CD1c-positive myeloid dendritic cell (primary cell): ENCODE results near the gene RNU1-3.
"Not testable (repeated sequence)": the region's sequence is repeated elsewhere in the genome, so short reads cannot be mapped to it uniquely, and the experiment has no call there.

Experiments
- DNase-seq: peaks from one replicate; pipeline ENCODE4 v3.0.0-alpha.2; 2016; ENCODE audit errors: extremely low spot score

Gene RNU1-3

DNA sequence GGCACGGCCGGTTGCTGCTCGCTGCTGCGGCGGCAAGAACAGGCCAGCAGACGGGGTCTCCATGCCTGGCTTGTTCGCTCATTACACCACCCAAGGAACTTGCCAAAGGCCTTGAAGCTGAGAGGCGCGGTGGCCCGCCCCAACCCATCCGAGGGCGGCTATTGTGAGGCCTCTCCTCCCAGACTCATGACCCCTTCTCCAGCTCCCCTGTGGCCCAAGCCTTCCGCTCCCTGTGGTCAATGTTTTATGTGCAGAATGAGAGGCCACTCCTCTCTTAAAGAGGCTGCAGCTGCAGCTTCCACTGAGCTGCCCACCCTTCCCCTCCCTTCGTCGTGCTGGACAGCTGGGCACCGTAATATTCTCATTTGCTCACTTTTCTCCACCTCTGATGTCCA, 27.6 kb upstream of the RNU1-3 start:
- not testable (repeated sequence) for DNase-seq

DNA sequence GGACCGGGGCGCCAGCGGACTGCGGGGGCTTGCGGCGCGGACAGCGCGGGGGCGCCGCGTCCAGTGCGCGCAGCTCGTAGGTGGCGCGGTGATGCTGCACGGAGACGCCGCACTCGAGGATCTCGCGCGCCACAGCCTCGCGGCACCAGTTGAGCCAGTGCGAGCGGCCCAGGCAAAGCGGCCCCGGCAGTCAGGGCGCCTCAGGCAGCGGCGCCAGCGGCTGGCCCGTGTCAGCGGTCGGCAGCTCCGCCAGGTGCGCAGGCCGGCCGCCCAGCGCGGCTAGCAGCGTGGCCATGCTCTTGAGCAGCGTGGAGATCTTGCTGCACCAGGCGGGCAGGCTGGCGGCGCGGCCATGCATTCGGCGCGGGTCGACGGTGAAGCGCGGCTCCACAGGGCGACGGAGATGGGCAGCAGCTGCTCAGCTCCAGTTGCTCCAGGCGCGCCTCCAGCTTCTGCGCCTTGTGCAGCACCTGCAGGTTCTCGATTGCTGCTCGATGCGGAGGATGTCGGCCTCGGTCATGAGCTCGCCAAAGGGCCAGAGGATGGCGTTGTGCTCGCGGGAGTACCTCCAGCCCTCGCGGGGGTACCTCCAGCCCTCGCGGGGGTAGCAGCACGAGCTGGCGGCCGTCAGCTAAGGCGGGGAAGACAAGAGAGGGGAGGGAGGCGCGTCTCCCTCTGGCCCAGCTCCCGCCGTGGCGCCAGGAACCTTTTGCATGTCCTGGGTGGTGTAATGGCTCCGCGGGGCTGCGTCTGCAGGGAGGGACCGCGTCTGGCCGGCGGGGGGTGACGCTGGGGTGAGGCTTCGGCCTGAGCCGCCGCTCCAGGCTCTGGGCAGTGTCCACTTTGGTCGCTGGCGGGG, 26.9 kb upstream of the RNU1-3 start:
- not testable (repeated sequence) for DNase-seq

DNA sequence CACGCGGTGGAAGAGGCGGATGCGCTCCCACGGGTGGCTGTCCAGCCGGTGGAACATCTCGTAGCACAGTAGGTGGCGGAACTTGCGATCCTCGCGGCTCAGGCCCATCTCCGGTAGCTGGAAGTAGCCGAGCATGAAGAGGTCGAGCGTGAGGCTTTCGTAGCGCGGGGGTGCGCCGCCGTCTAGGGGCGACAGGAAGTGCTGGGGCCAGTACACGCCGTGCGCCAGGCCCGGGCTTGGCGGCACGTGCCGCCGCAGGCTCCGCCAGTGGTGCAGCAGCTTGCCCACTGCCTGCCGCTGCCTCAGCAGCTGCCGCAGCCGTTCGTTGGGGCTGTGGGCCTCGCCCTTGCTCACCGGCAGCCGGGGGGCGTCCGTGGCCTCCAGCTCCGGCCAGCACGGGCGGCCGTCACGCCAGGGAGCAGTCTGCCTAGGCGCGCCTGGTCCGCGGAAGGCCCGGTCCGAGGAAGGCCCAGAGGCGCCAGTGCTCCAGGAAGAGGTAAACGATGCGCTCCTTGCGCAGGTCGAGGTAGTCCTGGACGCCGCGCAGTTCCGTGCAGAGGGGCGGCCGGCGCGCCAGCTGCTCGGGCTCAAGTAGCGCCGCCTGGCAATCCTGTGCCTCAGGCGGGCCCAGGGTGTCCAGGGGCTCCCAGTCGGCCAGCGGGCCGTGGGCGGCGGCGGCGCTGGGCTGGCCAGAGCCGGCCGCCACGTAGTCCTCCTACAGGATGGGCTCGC, 26.1 kb upstream of the RNU1-3 start:
- DNase-seq: not testable (repeated sequence)

DNA sequence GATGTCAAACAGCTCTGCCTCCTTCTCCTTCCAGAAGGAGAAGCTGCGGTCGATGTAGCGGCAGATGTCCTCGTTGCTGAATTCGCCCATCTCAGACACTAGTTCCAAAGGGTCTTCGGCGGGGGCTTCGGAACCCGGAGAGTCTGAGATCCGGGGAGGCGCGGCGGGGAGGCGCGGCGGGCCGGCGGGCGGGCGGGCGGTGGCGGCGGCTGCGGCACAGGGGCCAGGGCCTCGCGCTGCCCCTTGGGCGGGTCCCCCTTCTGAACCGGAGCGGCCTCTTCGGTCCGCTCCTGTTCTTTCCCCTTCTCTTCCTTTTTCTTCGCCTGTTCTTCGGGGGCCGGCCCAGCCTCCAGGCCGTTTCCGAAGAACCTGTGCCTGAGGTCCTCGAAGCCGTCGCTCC, 25.5 kb upstream of the RNU1-3 start:
- DNase-seq: not testable (repeated sequence)

DNA sequence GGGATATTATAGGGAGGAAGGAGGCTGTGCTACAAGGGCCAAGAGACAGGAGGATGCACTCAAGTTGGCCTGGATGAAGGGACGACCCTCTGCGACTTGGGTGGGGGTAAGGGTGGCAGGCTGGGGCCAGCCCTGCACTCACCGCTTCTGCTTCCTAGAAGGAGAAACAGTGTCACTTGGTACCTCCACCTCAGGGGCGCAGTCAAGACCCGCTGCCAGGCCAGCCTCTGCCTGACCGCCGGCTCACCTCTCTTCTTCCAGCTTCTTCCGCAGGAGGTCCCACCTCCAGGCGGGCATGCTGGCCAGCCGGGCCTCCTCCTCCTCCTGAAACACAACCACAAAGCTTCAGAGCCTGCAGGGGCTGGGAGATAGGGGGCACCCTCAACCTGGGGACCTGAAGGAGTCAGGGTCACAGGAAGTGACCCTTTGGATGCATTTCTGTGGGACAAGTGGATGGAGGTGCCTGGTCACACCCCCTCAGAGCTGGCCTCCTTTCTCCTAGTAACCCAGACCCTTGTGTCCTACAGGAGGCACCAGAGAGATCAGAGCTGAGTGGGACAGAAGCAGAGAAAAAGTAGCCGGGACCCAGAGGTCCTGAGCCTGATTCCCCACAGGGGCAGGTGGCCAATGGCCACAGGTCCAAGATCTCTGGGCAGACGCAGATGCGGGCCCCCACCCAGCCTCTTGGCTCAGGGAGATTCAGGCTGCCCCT, 24.4 kb upstream of the RNU1-3 start:
- not testable (repeated sequence) for DNase-seq

DNA sequence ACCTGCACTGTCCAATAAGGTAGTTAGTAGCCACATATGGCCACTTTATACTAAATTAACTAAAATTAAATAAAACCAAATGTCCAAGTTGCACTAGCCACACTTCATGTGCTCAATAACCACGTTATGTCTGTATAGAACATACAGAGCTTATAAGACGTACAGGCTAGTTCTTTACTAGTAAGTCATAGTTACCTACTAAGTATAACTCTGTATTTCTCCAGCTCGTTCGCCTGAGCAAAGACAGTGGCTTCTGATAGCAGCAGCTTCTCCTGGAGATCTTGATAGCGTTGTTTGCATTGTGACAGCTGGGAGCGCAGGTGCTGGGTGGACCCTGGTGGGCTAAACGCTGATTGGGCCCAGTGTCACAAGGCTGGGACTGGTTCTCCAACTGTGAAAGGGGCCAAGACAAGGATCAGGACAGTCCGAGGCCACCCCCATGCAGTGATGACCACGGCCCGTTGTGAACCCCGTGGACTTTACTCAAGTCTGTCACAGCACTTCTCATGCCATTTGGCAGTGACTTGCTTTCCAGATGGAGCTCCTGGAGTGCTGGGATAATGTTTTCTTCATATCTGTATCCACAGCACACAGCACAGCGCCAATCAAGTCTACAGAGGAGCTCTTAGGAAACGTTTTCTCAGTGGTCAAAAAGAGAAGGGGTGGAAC, 20.5 kb upstream of the RNU1-3 start:
- DNase-seq: not testable (repeated sequence)

DNA sequence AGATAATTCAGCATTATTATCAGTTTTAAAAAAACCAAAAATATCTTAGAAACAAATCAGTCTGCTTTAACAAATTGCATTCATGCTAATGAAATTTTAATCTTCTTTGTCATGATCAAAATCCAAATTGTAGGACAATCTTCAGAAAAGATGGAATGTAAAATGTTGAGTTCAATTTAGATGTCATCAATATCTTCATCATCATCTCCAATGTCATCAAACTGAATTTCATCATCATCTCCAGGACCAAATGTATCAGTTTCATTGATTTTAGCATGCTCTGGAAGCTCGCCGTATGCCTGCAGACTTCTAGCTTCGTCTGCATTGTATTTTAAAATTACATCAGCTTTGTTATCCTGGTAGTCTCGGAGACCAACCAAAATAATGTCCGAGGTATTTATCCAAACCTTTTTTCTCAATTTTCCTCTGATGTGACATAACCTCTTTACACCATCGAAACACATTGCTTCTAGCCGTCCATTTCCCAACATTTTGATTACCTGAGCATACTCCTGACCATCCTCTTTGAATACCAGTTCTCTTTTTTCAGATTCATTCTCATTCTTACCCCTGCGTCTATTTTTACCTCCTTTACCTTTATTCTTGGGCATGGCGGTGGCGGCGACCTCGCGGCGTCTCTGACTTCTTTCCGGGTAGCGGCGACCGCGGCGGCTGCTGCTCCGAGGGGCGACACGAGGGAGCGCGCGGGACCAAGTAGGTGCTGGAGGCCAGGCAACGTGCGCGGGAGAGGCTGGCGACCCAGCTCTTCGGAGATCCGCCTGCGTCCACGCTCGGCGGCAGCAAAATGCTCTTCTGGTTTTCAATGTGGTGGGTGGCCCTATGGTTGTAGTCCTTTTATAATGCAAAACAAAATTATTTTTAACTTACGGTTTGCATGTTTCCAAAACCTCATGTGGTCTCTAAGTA, 19.0 kb upstream of the RNU1-3 start:
- not testable (repeated sequence) for DNase-seq

DNA sequence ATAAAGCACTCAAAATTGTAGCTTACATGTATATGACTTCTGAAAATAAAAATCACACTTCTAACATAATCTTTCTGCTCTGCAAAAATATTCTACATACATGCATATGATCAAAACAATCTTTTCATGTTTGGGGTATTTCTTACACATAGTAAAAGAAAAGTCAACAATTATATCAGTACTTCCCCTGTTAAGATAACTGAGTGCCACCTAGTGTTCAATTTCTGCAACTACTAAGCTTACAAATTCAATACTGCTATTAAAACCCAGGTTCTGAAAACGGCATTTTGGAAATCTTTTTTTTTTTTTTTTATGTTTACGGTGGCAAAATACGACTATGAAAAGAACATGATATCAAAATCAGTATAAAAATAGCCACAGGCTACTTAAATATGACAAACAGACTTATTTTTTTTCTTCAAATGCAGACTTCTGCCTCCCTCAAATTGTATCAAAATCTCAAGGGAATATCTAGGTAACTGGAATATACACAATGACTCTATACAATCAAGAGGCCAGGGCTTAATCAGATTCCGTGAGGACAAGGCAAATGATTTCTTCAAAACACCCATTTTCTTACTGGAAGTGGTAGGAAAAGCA, 18.1 kb upstream of the RNU1-3 start:
- not testable (repeated sequence) for DNase-seq

DNA sequence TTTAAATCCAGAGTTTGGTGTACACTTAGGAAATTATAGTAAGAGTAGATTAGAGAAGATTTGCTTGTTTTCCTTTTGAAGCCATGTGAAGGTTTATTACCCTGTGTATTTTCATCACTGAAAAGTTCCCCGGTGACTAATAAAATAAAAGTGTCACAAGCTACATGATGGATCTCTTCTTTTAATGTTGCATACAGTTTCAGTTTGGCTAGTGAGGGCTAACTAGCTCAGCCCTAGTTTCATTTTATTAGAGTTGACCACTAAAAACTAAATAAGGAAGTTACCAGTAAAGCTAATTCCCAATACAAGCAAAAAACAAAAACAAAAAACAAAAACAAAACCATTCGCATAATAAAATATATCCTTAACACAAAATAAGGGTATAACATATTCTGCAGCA, 17.4 kb upstream of the RNU1-3 start:
- DNase-seq: not testable (repeated sequence)

DNA sequence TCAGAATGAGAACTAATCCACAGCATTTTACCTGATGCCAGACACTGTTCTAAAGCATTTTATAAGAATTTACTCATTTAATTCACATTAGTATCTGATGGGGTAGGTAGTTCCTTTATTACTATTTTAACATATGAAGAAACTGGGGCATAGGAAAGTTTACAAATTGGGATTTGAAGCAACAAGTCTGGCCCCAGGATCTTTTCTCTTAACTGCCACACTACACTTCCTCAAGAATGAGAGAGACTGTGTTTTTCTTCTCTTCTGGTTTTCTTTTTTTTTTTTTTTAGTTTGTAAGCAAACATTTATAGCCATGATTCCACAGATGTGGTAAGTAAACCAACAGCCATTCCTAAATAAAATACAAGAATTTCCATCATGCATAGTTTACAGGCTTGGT, 16.1 kb upstream of the RNU1-3 start:
- DNase-seq: not testable (repeated sequence)

DNA sequence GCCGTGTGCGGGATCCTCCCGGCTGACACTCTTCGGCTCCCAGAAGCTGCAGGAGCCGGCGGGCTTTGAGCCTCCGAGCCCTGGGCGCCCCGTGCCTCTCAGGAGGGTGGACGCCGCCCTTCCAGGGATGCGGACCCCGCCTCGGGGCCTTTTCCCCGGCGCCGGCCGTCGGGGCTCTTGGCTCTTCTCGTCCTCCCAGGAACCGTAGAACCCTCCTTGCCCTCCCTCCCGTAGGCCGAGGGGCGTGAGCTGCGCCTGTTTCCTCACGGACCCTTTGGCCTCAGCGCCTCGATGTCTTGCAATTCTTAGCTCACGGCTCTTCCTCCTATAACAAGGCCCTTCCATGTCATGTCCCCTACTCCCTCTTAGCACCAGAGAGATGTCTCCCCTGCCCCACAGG, 13.6 kb upstream of the RNU1-3 start:
- DNase-seq: not testable (repeated sequence)

DNA sequence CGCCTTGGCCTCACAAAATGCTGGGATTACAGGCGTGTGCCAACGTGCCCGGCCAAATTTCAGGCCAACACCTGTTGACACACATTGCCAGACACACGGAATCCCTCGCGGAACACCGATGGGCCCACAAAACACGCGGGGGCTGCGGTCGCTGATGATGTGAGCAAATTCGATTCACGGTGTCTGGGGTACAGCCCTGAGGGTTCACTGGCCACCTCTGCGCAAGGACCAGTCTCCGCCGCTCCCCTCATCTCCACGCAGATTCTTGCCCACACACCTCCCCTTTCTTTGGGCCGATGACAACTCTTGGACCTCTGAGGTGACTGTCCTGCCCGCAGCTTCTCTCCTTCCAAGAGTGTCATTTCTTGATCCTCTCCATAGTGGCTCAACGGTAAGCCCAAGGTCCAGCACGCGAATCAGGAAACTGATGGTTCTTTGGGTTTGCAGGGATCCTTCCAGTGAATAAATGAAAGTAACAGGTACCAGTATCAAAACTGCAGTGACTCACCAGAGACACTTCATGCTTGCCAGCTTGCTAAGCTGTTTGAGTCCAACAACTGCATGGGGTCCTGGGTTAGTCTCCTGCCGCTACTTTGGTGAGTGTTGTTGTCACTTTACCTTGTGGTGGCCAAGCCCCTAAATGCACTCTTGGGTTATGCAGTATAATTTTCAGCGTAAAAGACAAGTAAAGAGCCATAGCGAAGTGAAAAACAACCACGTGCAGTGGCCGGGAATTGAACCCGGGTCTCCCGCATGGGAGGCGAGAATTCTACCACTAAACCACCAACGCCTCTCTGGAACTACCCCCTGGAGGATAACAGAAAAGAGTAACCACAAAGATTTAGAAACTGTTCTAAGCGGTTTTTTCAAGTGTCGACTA, 11.0 kb upstream of the RNU1-3 start:
- DNase-seq: peak; percentile 49

DNA sequence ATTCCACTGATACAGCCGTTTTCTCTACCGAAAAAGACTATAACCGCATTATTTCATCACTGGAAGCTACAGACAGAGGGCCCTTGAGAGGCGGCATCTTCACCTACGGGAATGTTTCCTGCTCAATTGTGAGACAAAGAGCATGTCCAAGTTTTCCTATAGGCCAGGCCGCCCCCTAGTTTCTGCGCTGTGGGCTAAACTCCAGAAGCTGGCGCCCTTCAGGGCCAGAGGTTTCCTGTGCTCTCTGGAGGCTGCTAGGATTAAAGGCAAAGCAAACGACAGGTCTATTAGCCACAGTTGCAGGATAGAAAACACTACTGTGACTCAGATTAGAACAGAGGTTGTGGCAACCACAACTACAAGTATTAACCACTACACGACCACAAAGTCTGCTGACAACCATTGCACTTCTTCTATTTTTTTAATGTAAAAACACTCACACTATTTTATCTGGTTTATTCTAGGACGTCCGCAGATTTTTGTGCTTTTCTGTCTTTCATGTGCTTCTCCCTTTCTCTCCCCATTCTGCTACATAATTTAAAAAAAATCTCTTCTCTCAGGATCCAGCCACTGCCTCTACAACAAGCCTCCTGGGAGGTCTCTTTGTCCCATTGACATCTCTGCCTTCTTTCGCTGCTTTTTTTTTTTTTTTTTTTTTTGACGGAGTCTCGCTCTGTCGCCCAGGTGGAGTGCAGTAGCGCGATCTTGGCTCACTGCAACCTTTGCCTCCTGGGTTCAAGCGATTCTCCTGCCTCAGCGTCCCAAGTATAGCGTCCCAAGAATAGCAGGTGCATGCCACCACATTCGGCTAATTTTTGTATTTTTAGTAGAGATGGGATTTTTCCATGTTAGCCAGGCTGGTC, 10.1 kb upstream of the RNU1-3 start:
- peak; percentile 24 for DNase-seq

DNA sequence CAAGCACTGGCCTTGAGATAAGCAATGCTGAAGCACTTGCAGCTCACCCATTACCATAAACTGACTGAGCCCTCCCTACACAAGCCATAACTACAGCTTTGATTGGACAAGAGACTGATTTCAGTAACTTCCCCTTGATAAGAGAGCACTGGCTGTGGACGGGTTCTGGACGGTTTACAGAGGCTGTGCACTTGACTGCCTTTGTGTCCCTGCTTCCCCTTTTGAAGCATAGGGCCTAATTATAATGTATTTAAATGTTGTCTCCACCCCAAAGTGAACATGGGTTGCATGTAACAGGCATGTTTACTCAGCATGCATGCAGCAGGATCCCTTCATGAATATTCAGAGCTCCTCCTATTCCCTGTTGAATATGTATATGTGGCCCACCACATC, 8.4 kb upstream of the RNU1-3 start:
- DNase-seq: not testable (repeated sequence)

DNA sequence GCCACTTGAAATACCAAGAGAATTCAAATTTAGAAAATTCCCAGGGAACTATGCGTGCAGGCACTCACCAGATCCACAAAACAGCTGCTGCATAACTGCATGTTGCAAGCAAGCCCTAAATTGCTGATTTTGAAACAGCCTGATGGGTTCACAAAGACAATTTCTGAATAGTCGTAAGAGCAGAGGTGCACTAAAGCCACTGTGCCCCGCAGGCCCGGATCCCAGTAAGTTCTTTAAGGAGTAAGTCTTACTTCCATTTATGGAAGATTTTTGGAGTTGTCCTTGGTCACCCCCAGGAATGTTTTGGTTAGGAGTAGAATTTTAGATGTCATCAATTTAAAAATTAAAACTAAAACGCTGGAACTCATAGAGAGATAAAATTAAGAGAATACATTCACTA, 7.2 kb upstream of the RNU1-3 start:
- DNase-seq: not testable (repeated sequence)

DNA sequence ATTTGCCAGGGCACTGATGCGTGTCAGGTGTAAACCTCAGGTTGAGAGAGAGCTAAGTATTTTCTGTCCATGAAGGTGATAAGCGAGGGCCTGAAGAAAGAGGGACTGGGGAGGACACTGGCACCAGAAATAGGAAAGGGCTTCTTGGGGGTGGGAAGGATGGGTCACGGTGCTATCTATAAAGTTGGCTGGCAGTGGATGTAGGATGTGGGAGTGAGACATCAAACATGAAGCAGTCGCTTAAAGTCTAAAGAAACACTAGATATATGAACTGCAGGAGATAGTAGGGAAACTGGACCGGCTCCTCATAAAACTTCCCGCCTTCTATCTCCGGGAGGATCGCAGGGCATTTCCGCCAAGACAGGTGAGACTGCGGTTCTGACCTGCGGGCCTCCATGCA, 912 bp downstream of the RNU1-3 start:
- DNase-seq: not testable (repeated sequence)

DNA sequence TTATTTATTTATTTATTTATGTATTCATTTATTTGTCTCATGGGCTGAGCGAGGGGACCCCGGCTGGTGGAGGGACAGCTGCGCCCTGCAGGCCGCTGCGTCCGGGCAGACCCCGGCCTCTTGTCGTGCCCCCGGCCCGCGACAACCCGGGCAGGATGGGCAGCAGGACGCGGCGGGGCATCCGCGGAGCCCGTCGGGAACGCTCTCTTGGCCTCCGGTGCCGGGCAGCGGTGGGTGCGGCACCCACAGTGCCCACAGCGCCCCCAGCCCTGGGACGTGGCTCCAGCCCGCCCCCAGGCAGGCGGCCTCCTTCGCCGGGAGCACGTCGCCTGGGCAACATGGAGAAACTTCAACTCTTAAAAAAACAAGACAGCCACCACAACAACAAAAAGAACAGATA, 8.5 kb downstream of the RNU1-3 start:
- DNase-seq: not testable (repeated sequence)

DNA sequence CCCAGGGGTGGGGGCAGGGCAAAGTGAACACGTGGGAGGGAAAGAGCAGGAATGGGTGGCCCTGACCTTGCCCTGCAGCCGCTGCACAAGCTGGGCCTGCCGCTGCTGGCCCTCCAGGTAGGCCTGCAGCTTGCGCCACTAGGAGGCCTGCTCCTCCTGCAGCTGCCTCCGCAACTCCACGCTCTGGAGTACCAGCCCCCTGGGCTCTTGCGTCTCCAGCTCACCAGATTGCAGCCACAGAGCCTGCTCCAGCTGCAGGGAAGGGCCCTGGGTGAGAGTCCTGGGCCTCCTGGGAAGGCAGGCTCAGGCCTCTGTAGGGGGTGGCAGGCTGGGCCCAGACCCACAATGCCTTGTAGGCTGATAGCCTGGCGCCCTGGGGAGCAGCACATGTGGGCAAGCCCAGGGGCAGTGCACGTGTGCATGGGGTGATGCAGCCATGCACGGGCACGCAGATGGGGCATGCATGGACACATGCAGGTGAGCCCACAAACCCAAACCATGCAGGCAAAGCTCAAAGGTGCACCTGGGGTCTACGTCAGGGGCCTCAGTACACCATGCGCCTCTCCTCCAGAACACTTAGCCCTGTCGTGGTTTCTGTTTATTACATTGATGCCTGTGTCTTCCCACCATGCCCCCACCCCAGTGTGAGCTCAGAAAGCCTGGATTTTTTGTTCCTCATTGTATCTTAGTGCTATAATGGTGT, 9.6 kb downstream of the RNU1-3 start:
- DNase-seq: not testable (repeated sequence)
